NCI-H82 treated with DMSO at 0.1 percent for 48 hours (cell line): Measurements from ENCODE around the gene LCN10.
"Not testable (repeated sequence)": the region's sequence is repeated elsewhere in the genome, so short reads cannot be mapped to it uniquely, and the experiment has no call there.

Experiments
- DNase-seq: peaks from one replicate; lab custom pipeline; 2025; ENCODE audit not compliant: unreplicated experiment; lab: John Stamatoyannopoulos, UW

The LCN10 gene

GRCh38 chr9:136721339-136722092, 21.2 kb downstream of the LCN10 start:
- no peak for DNase-seq

GRCh38 chr9:136720898-136721338, 21.8 kb downstream of the LCN10 start:
- DNase-seq = no peak

GRCh38 chr9:136720251-136720897, 22.4 kb downstream of the LCN10 start:
- no peak for DNase-seq

GRCh38 chr9:136719195-136719880, 23.4 kb downstream of the LCN10 start:
- DNase-seq = no peak

- no peak for DNase-seq
Measured at GRCh38 chr9:136718345-136719194, 24.2 kb downstream of the LCN10 start.

- no peak for DNase-seq
Measured at GRCh38 chr9:136717399-136717798, 25.3 kb downstream of the LCN10 start.

- no peak for DNase-seq
Measured at GRCh38 chr9:136714893-136715274, 27.9 kb downstream of the LCN10 start.

- no peak for DNase-seq
Measured at GRCh38 chr9:136714096-136714892, 28.4 kb downstream of the LCN10 start.

- no peak for DNase-seq
Measured at GRCh38 chr9:136713550-136713949, 29.2 kb downstream of the LCN10 start.

- no peak for DNase-seq
Measured at GRCh38 chr9:136712690-136713544, 29.8 kb downstream of the LCN10 start.

GRCh38 chr9:136711751-136712689, 30.7 kb downstream of the LCN10 start, which contains the start of gene DIPK1B:
TSS of gene DIPK1B (plus strand) at chr9:136712572. CDS start at chr9:136712666, 94 bp downstream.
- no peak for DNase-seq

- not testable (repeated sequence) for DNase-seq
Measured at GRCh38 chr9:136711219-136711648, 31.5 kb downstream of the LCN10 start.

GRCh38 chr9:136710543-136710942, 32.2 kb downstream of the LCN10 start:
- no peak for DNase-seq

- no peak for DNase-seq
Measured at GRCh38 chr9:136709454-136710109, 33.2 kb downstream of the LCN10 start.

- no peak for DNase-seq
Measured at GRCh38 chr9:136707849-136708517, 34.8 kb downstream of the LCN10 start.

GRCh38 chr9:136707011-136707410, 35.7 kb downstream of the LCN10 start:
- DNase-seq = no peak

- DNase-seq = no peak
Measured at GRCh38 chr9:136705564-136705963, 37.2 kb downstream of the LCN10 start.
